SK-N-MC (cell line): Measurements from ENCODE around the gene R3HDM4.

Source experiments
- EZH2 ChIP-seq: fragments of 200-600 bp; sonication (generic); IDR thresholded peaks from one replicate; pipeline ENCODE4 v1.6.1; 2017; ENCODE audit warnings: antibody characterized with exemption
- FOXP2 ChIP-seq: optimal IDR thresholded peaks from 2 replicates; pipeline ENCODE3; 2011; ENCODE audit warnings: mild to moderate bottlenecking, moderate library complexity; ENCODE audit not compliant: insufficient read depth; ENCODE audit errors: extremely low read length, control extremely low read depth
- POLR2AphosphoS5 ChIP-seq: IDR thresholded peaks from 2 replicates; pipeline ENCODE4 v1.6.1; 2012; ENCODE audit warnings: mild to moderate bottlenecking, low read depth, low read length, borderline replicate concordance

DNA sequence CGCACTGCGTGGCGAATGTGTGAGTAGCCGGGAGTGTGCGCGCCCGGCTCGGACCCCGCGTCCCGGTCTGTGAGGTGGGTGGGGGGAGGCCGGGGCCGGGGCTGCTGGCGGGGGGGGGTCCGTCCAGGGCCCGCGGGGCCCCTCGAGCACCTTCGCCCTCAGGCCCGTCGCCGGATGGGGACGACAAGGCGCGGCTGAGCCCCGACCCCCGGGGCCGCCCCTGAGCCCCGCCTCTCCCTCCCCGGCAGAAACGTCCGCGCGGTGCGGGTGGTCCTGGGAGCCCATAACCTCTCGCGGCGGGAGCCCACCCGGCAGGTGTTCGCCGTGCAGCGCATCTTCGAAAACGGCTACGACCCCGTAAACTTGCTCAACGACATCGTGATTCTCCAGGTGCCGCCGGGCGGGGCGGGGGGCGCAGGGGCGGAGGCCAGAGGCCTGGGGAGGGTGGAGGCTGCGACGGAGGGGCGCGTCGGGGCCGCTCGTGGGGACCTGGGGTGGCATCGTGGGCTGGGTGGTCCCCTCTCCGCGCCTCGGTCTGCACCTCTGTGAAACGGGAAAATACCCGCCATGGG is 59.9 kb downstream of the R3HDM4 start:
- TF ChIP-seq POLR2AphosphoS5: no peak
- TF ChIP-seq EZH2: no peak
- TF ChIP-seq FOXP2: no peak
